ENCODE data around the gene SH3TC2.

SH3TC2 gene

GRCh38 chr5:148962200-148962550, 100.7 kb downstream of the SH3TC2 start:
- peak in 1 of 42 donors; percentile 25 for DNase-seq
- intact Hi-C loops (cut with DNase I) = no loop called here

DNA sequence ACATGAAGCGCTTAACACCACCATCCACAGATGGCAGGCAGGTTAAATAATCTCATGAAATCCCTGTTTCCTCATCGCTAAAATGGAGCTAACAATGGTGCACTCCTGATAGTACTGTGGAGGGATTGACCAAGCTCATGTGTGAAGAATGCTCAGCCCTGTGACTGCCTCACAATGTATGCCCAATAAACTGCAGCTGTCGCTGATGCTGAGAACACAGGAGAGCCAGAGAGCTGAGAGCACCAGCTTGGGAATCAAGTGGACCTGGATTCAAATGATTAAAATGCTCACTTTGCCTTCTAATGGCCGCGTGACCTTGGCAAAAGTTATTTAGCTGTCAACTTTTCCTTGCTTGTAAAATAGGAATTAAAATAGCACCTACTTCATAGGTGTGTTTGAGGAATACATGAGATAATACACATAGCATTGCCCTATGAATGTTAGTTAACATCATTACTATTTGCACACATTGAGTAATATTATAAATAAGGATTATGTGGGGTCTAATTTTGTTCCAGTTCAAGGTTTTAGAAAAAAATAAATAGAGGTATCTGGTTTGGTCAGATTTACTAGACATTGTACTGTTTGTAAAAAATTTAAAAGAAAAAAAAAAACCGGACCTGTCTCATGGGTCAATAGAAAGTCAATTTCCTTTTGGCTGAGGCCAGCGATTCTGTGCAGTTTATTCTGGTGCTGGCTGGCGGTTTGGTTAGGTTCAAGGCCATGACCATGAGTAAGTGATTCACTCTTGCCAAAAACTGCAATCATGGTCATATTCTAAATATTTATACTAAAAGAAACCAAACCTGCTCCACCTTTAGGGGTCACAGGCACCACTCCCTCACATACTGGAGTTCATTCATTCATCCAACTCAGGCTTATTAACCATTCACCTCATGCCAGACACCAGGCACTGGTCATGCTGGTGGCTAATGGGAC, 101.3 kb downstream of the SH3TC2 start:
- peak in 1 of 42 donors; percentile 18 for DNase-seq
- intact Hi-C loops (cut with DNase I) = no loop called here

- DNase-seq = no peak
- intact Hi-C loops (cut with DNase I) = no loop called here
Observed at GRCh38 chr5:148960070-148960769, 102.6 kb downstream of the SH3TC2 start.

DNA sequence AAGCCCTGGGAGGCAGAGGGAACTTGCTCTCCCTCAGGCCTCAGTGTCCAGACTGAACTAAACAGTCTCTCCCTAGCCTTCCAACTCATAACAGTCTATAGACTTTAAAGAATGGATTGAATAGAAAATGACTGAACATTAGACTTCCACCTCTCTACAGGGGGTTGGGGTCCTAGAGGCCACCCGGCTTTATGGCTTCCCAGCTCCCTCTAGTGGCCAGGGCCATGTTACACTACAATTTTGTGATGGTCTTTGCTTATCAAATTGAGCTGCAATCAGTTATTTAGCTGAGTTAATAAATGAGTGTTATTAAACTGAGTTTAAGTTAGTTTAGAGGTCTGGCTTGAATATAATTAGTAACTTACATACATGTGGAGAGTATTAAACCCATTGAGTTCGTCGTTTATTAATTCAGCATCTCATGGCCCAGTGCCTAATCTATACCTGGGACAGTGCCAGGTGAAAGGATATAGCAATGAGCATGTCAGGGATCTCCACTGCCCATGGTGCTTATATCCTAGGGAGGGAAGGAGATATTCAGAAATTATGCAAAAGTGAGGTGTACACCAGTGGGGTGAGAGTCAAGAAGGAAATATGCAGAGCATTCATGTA, 105.2 kb downstream of the SH3TC2 start:
- intact Hi-C loops (cut with DNase I) = no loop called here
- DNase-seq = peak in 28 of 42 donors; percentile 5 to 73 (median 42)

DNA sequence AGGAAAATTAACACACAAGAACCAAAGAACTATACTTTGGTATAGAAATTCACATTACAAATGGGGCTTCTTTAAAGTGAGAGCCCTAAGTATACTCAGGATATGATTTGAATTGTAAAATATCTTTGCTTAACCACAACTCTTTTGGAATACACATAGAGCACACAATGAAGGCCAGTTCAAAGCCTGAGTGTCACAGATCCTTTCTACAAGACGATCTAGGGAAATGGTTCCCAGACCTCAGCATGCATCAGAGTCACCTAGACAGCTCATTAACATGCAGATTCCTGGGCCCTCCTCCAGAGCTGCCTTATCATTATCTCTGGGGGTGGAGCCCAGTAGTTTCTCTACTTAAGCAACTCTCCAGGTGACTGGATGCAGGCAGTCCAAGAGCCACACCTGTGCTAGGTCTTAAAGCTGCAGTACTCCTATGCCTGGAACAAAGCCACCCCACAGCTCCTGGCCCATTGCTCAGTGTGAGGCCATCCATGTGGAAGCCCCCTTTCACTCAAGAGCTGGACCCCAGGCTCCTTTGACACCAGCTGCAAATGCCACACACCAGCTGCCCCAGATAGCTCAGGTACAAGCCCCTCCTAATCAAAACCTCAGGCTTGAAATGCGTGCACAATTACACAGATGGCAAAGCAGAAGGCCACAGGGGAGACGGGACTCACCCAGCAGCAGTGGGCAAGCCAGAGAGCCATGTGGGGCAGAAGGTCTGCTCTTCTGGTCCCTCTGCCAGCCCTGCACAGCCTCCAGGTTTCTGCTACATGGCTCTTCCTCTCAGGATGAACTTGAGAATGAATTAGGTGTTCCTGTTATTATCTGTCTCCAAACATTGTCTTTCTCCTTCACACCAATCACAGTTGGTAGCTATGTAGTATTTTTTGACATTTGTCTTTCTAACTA, 106.1 kb downstream of the SH3TC2 start:
- intact Hi-C loops (cut with DNase I) = no loop called here
- no peak for DNase-seq
